OCI-LY1 (cell line): ENCODE measurements around the gene CCDC85C.

Source experiments
- H2AFZ ChIP-seq: fragments of 200-600 bp; sonication (generic), shearing (Covaris generic); 2 replicates; pipeline ENCODE4 v1.6.0; 2014; ENCODE audit warnings: antibody characterized with exemption, mild to moderate bottlenecking, low read length
- H3F3A ChIP-seq: fragments of 200-600 bp; sonication (generic), shearing (Covaris generic); 2 replicates; pipeline ENCODE4 v1.6.0; 2014; ENCODE audit warnings: mild to moderate bottlenecking, antibody characterized with exemption, low read length, moderate library complexity; ENCODE audit not compliant: insufficient read depth
- H3K27ac ChIP-seq: fragments of 200-600 bp; sonication (generic); 2 replicates; pipeline ENCODE4 v1.5.1; 2014; ENCODE audit warnings: low read length, mixed run types, mild to moderate bottlenecking, low read depth; ENCODE audit not compliant: poor library complexity, severe bottlenecking
- H3K27me3 ChIP-seq: fragments of 200-600 bp; sonication (generic); 2 replicates; pipeline ENCODE4 v1.6.0; 2014; ENCODE audit warnings: antibody characterized with exemption, mild to moderate bottlenecking, low read length, moderate library complexity; ENCODE audit not compliant: insufficient read depth
- H3K36me3 ChIP-seq: fragments of 200-600 bp; sonication (generic); 2 replicates; pipeline ENCODE4 v1.6.1; 2014; ENCODE audit warnings: mild to moderate bottlenecking, antibody characterized with exemption, low read length, moderate library complexity, mixed read lengths; ENCODE audit not compliant: insufficient read depth
- H3K4me1 ChIP-seq: fragments of 200-600 bp; sonication (generic); 2 replicates; pipeline ENCODE4 v1.5.1; 2014; ENCODE audit warnings: mild to moderate bottlenecking, low read length, moderate library complexity; ENCODE audit not compliant: insufficient read depth, severe bottlenecking
- H3K4me2 ChIP-seq: fragments of 200-600 bp; sonication (generic), shearing (Covaris generic); 2 replicates; pipeline ENCODE4 v1.6.1; 2014; ENCODE audit warnings: low read length
- H3K4me3 ChIP-seq: fragments of 200-600 bp; sonication (generic); 2 replicates; pipeline ENCODE4 v1.5.1; 2014; ENCODE audit warnings: low read length, low read depth, mild to moderate bottlenecking, mixed read lengths; ENCODE audit not compliant: poor library complexity, severe bottlenecking
- H3K79me2 ChIP-seq: fragments of 200-600 bp; shearing (Covaris generic); 2 replicates; pipeline ENCODE4 v1.6.1; 2016; ENCODE audit warnings: mixed run types, low read length, mixed read lengths; ENCODE audit not compliant: insufficient read depth
- H3K9ac ChIP-seq: fragments of 200-600 bp; sonication (generic), shearing (Covaris generic); 2 replicates; pipeline ENCODE4 v1.6.1; 2014; ENCODE audit warnings: mild to moderate bottlenecking, low read length, mixed read lengths
- H3K9me2 ChIP-seq: fragments of 200-600 bp; sonication (generic), shearing (Covaris generic); 2 replicates; pipeline ENCODE4 v1.6.1; 2014; ENCODE audit warnings: low read depth, mild to moderate bottlenecking, low read length, mixed read lengths
- H3K9me3 ChIP-seq: fragments of 200-600 bp; shearing (Covaris generic); 2 replicates; pipeline ENCODE4 v1.6.1; 2014; ENCODE audit warnings: low read length, mixed read lengths
- H4K20me1 ChIP-seq: fragments of 200-600 bp; sonication (generic), shearing (Covaris generic); 2 replicates; pipeline ENCODE4 v1.6.0; 2016; ENCODE audit warnings: mild to moderate bottlenecking, low read length; ENCODE audit not compliant: insufficient read depth
- EZH2 ChIP-seq: fragments of 200-600 bp; sonication (generic), shearing (Covaris generic); IDR thresholded peaks from 2 replicates; pipeline ENCODE4 v1.8.0; 2017; ENCODE audit warnings: borderline replicate concordance, mixed run types, mild to moderate bottlenecking, antibody characterized with exemption, low read length, moderate library complexity, mixed read lengths
- TF ChIP-seq, protein P1 (sequence below): fragments of 200-600 bp; sonication (generic), shearing (Covaris generic); IDR thresholded peaks from 2 replicates; pipeline ENCODE4 v1.5.1; 2017; ENCODE audit warnings: mild to moderate bottlenecking, antibody characterized with exemption, low read length, moderate library complexity, mixed read lengths

The CCDC85C gene

DNA sequence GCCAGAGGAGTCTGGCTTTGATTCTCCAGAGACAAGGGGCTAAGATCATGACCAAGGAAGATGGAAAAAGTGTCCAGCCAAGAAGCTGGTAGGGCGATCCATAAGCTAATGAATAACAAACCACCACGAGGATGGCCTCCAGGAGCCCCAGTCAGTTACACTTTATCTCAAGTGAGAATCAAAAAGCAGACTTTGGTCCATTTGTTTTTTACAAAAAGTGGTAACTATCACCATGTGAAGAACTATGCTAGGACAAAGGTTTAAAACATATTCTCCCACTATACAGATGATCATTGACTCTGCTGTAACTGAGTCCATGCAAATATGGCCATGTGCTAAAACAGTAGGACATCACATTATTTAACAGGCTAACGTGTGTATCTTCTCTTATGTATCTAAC is 137.2 kb downstream of the CCDC85C start:
- no peak overlapping the region for H3K9ac ChIP-seq
- H3K36me3 ChIP-seq, result peaks cover 13% of the 10 kb centered on the region; the same call in 1 of the 2 replicates
- TF ChIP-seq, protein P1, sequence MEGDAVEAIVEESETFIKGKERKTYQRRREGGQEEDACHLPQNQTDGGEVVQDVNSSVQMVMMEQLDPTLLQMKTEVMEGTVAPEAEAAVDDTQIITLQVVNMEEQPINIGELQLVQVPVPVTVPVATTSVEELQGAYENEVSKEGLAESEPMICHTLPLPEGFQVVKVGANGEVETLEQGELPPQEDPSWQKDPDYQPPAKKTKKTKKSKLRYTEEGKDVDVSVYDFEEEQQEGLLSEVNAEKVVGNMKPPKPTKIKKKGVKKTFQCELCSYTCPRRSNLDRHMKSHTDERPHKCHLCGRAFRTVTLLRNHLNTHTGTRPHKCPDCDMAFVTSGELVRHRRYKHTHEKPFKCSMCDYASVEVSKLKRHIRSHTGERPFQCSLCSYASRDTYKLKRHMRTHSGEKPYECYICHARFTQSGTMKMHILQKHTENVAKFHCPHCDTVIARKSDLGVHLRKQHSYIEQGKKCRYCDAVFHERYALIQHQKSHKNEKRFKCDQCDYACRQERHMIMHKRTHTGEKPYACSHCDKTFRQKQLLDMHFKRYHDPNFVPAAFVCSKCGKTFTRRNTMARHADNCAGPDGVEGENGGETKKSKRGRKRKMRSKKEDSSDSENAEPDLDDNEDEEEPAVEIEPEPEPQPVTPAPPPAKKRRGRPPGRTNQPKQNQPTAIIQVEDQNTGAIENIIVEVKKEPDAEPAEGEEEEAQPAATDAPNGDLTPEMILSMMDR, result no peak
- TF ChIP-seq EZH2, result no peak
- H3F3A ChIP-seq, result no peaks in the 10 kb centered on the region
- no peaks in the 10 kb centered on the region for H3K9me2 ChIP-seq
- H3K4me3 ChIP-seq, result no peak overlapping the region
- no peak overlapping the region for H2AFZ ChIP-seq
- H3K4me2 ChIP-seq, result no peak overlapping the region
- H3K27ac ChIP-seq, result no peak overlapping the region
- H3K27me3 ChIP-seq, result no peaks in the 10 kb centered on the region
- H4K20me1 ChIP-seq, result no peaks in the 10 kb centered on the region
- no peaks in the 10 kb centered on the region for H3K4me1 ChIP-seq
- H3K9me3 ChIP-seq, result no peaks in the 10 kb centered on the region
- H3K79me2 ChIP-seq, result peaks cover 24% of the 10 kb centered on the region

DNA sequence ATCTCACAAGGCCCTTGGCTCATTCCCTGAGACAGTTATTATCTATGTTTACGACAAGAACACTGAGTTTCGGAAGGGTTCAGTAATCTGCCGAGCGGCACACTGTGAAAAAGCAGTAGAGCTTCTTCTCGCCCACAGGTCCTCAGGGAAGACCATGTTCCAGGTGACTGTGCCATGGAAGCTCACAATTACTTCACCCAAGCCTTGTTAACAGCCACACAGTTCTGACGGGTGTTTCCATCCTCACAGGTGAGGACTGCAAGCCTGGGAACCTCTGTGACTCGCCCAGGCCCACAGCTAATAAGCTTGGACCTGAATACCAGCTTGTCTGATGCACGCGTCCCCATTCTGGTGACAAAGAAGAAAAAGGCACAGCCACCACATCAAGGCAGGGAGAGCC is 138.7 kb downstream of the CCDC85C start:
- Histone ChIP-seq H4K20me1 (no peaks in the 10 kb centered on the region), H3K4me2 (no peak overlapping the region), H3K27me3 (no peaks in the 10 kb centered on the region), H3K9ac (no peak overlapping the region), H3K9me3 (no peaks in the 10 kb centered on the region), H3F3A (no peaks in the 10 kb centered on the region), H2AFZ (no peak overlapping the region), H3K36me3 (peaks cover 24% of the 10 kb centered on the region; the same call in 1 of the 2 replicates), H3K4me1 (no peaks in the 10 kb centered on the region), H3K79me2 (peaks cover 14% of the 10 kb centered on the region), H3K9me2 (no peaks in the 10 kb centered on the region), H3K4me3 (no peak overlapping the region), H3K27ac (no peak overlapping the region)
- no peak for TF ChIP-seq EZH2
- TF ChIP-seq, protein P1, result no peak

DNA sequence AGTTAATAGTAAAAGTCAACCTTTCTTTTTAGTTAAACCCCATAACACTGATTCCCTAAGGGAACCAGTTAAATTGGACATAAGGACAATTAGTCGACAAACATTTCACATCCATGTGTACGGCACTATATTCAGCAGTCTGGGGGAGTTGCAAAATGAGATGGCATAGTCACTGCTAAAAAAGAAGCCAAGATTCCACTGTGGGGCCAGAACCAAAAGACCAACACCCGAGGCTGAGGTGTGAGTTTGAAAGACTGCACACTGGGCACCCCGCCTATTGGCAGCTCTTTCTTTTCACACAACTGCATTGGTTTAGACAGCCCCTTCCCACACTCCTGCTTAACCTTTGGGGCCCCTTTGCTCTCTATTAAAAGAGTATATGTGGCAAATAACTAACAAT is 140.0 kb downstream of the CCDC85C start:
- H3F3A ChIP-seq, result no peaks in the 10 kb centered on the region
- H3K36me3 ChIP-seq, result peaks cover 26% of the 10 kb centered on the region; the same call in 1 of the 2 replicates
- no peaks in the 10 kb centered on the region for H3K27me3 ChIP-seq
- no peak overlapping the region for H2AFZ ChIP-seq
- no peaks in the 10 kb centered on the region for H3K9me2 ChIP-seq
- H3K9ac ChIP-seq, result no peak overlapping the region
- H3K27ac ChIP-seq, result no peak overlapping the region
- peaks cover 13% of the 10 kb centered on the region for H3K79me2 ChIP-seq
- H3K4me2 ChIP-seq, result no peak overlapping the region
- no peak overlapping the region for H3K4me3 ChIP-seq
- H4K20me1 ChIP-seq, result no peaks in the 10 kb centered on the region
- H3K9me3 ChIP-seq, result no peaks in the 10 kb centered on the region
- TF ChIP-seq EZH2, result no peak
- TF ChIP-seq, protein P1, result no peak
- no peaks in the 10 kb centered on the region for H3K4me1 ChIP-seq
